Osteocyte (in vitro differentiated cells): Measurements from ENCODE around the gene CIBAR2. TPM values are rescaled to one million over a fixed set of nuclear protein-coding genes. Genes with fewer than 3 reads are reported as not detected.

ENCODE experiments used
- DNase-seq: peaks from one replicate; pipeline ENCODE4 v3.0.0; 2021; ENCODE audit warnings: mixed read lengths; ENCODE audit not compliant: unreplicated experiment; ENCODE audit errors: extremely low spot score
- H3K27ac Mint-ChIP-seq: one replicate; pipeline ENCODE4 v1.8.0; 2021; ENCODE audit warnings: mild to moderate bottlenecking, mixed read lengths; ENCODE audit not compliant: unreplicated experiment
- H3K27me3 Mint-ChIP-seq: one replicate; pipeline ENCODE4 v1.8.0; 2021; ENCODE audit warnings: mixed read lengths; ENCODE audit not compliant: unreplicated experiment
- H3K36me3 Mint-ChIP-seq: one replicate; pipeline ENCODE4 v1.8.0; 2021; ENCODE audit warnings: mixed read lengths; ENCODE audit not compliant: unreplicated experiment
- H3K4me1 Mint-ChIP-seq: one replicate; pipeline ENCODE4 v1.8.0; 2021; ENCODE audit warnings: mixed read lengths; ENCODE audit not compliant: unreplicated experiment
- H3K4me3 Mint-ChIP-seq: one replicate; pipeline ENCODE4 v1.8.0; 2021; ENCODE audit warnings: mild to moderate bottlenecking, moderate library complexity, mixed read lengths; ENCODE audit not compliant: unreplicated experiment
- H3K9me3 Mint-ChIP-seq: one replicate; pipeline ENCODE4 v1.8.0; 2021; ENCODE audit warnings: mixed read lengths; ENCODE audit not compliant: unreplicated experiment
- CTCF ChIP-seq: fragments of 200-600 bp; sonication (generic); IDR thresholded peaks from 2 replicates; pipeline ENCODE4 v1.5.0; 2021; ENCODE audit warnings: antibody characterized with exemption, mild to moderate bottlenecking, moderate library complexity
- total RNA-seq: library from RNA; stranded (reverse); gene quantifications from 2 replicates; pipeline ENCODE4 v1.2.1, GENCODE V29; 2021

The CIBAR2 gene
- total RNA-seq, 1 donor from 2014 or later, result not detected

GRCh38 chr16:85126705-85127378 lies 14.6 kb upstream of the CIBAR2 start:
- Mint-ChIP-seq H3K27ac (peak overlapping the region; percentile 89), H3K4me1 (peaks cover 45% of the 10 kb centered on the region), H3K36me3 (no peaks in the 10 kb centered on the region), H3K4me3 (no peak overlapping the region), H3K9me3 (no peaks in the 10 kb centered on the region), H3K27me3 (no peaks in the 10 kb centered on the region)
- no peak for DNase-seq
- TF ChIP-seq CTCF, result no peak

- TF ChIP-seq CTCF, result no peak
- no peaks in the 10 kb centered on the region for H3K36me3 Mint-ChIP-seq
- no peak overlapping the region for H3K4me3 Mint-ChIP-seq
- no peak for DNase-seq
- no peaks in the 10 kb centered on the region for H3K9me3 Mint-ChIP-seq
- peaks cover 45% of the 10 kb centered on the region for H3K4me1 Mint-ChIP-seq
- H3K27me3 Mint-ChIP-seq, result no peaks in the 10 kb centered on the region
- peak overlapping the region; percentile 89 for H3K27ac Mint-ChIP-seq
Observed at GRCh38 chr16:85126394-85126704, 14.1 kb upstream of the CIBAR2 start.

- Mint-ChIP-seq H3K4me1 (peaks cover 41% of the 10 kb centered on the region), H3K36me3 (no peaks in the 10 kb centered on the region), H3K27me3 (no peaks in the 10 kb centered on the region), H3K9me3 (no peaks in the 10 kb centered on the region), H3K27ac (peak overlapping the region; percentile 89), H3K4me3 (no peak overlapping the region)
- no peak for DNase-seq
- TF ChIP-seq CTCF, result no peak
Observed at GRCh38 chr16:85125570-85126393, 13.5 kb upstream of the CIBAR2 start.

- Mint-ChIP-seq H3K9me3 (no peaks in the 10 kb centered on the region), H3K4me3 (no peak overlapping the region), H3K27ac (peak overlapping the region; percentile 62), H3K27me3 (no peaks in the 10 kb centered on the region), H3K36me3 (no peaks in the 10 kb centered on the region), H3K4me1 (peaks cover 33% of the 10 kb centered on the region)
- DNase-seq, result no peak
- no peak for TF ChIP-seq CTCF
Observed at GRCh38 chr16:85124636-85125346, 12.5 kb upstream of the CIBAR2 start.
